ENCODE data around the gene ABCD4. TPM values are rescaled to one million over a fixed set of nuclear protein-coding genes. Genes with fewer than 3 reads are reported as not detected.

Gene ABCD4
- polyA plus RNA-seq, 1 donor from 2014 or later = 106 TPM

DNA sequence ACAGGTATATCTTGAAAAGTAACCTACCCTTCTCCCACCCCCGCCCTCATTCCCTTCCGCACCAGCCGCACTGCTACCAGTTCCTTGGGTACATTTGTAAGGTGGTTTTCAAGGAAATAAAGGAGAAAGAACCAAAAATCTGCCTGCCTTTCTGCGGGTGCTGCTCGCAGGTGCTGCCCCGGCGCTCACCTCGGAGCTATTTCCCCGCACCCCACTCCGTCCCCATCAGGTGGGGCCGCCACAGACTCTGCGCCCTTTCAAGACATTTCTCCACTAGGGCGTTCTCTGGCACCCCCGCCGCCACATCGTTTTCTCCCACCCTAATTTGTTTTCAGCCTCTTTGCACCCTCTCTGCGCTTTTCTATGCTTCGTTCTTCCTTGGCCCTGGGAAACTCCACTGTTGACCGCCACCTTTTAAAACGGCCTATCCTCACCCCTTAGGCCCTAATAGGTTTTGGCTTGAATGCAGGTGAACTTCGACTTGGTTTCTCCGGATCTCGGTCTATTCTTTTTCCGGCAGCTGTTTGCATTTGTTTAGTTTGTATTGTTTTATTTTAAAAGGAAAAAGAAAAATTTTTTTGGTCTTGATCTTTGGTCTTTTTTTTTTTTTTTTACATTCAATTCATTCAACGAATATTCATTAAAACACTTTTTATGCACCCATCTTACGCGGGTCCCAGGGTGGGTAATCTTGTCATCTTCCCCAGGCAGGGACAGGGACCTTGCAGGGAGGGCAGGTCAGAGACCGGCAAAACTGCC lies 60.5 kb downstream of the ABCD4 start:
- Histone ChIP-seq H3F3A (ENCODE audit: insufficient read depth, low read length, poor library complexity, severe bottlenecking) (no peaks in the 10 kb centered on the region), H3K4me2 (ENCODE audit: low read length) (no peak overlapping the region), H3K36me3 (ENCODE audit: insufficient read depth, low read length) (no peaks in the 10 kb centered on the region), H3K4me3 (ENCODE audit: low read length) (no peak overlapping the region), H3K9me2 (ENCODE audit: insufficient read depth, low read length) (no peaks in the 10 kb centered on the region), H3K9ac (ENCODE audit: low read length) (no peak overlapping the region), H3K27ac (ENCODE audit: low read length) (no peak overlapping the region), H3K9me3 (ENCODE audit: low read length) (no peaks in the 10 kb centered on the region), H3K79me2 (replicated peaks; ENCODE audit: insufficient read depth, low read length) (no peaks in the 10 kb centered on the region), H2AFZ (ENCODE audit: low read depth, low read length) (no peak overlapping the region), H3K27me3 (ENCODE audit: insufficient read depth, low read depth, low read length) (peaks cover 72% of the 10 kb centered on the region), H4K20me1 (ENCODE audit: insufficient read depth) (no peaks in the 10 kb centered on the region)
- peak; percentile 35 for TF ChIP-seq POLR2AphosphoS5 (IDR thresholded peaks at IDR 0.05)
- TF ChIP-seq RAD21 (conservative IDR thresholded peaks at IDR 0.05) = no peak

DNA sequence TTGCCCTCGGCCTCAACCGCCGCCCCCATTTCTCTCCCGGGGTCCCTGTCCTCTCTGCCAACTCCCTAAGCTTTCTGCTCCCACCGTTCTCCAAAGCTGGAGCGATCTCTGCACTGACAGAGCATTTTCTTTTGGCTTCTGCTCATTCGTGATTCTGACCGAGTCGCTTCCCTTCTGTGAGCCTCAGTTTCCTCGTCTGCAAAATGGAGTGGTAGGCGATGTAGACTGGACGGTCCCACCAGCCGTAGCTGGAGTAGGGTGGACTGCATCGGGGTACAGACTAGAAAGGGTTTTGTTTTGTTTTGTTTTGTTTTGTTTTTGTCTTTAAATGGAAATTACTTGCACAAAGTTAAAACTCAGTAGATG lies 61.1 kb downstream of the ABCD4 start:
- no peaks in the 10 kb centered on the region for H3K79me2 ChIP-seq (replicated peaks; ENCODE audit: insufficient read depth, low read length)
- H3K9me2 ChIP-seq (ENCODE audit: insufficient read depth, low read length) = no peaks in the 10 kb centered on the region
- no peak overlapping the region for H3K9ac ChIP-seq (ENCODE audit: low read length)
- no peak overlapping the region for H3K4me3 ChIP-seq (ENCODE audit: low read length)
- TF ChIP-seq EZH2 (IDR thresholded peaks at IDR 0.05; ENCODE audit: borderline replicate concordance, insufficient read depth, low read length, poor library complexity, severe bottlenecking) = no peak
- no peak for TF ChIP-seq MXI1 (conservative IDR thresholded peaks at IDR 0.05; ENCODE audit: poor library complexity, severe bottlenecking)
- no peak for TF ChIP-seq SMC3 (conservative IDR thresholded peaks at IDR 0.05; ENCODE audit: poor library complexity)
- TF ChIP-seq, protein P1, sequence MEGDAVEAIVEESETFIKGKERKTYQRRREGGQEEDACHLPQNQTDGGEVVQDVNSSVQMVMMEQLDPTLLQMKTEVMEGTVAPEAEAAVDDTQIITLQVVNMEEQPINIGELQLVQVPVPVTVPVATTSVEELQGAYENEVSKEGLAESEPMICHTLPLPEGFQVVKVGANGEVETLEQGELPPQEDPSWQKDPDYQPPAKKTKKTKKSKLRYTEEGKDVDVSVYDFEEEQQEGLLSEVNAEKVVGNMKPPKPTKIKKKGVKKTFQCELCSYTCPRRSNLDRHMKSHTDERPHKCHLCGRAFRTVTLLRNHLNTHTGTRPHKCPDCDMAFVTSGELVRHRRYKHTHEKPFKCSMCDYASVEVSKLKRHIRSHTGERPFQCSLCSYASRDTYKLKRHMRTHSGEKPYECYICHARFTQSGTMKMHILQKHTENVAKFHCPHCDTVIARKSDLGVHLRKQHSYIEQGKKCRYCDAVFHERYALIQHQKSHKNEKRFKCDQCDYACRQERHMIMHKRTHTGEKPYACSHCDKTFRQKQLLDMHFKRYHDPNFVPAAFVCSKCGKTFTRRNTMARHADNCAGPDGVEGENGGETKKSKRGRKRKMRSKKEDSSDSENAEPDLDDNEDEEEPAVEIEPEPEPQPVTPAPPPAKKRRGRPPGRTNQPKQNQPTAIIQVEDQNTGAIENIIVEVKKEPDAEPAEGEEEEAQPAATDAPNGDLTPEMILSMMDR (IDR thresholded peaks at IDR 0.05; ENCODE audit: poor library complexity, severe bottlenecking) = no peak
- no peak for TF ChIP-seq TAF1 (IDR thresholded peaks at IDR 0.05; ENCODE audit: low read depth)
- TF ChIP-seq POLR2AphosphoS5 (IDR thresholded peaks at IDR 0.05) = peak; percentile 52
- no peak for TF ChIP-seq EP300 (conservative IDR thresholded peaks at IDR 0.05; ENCODE audit: poor library complexity, severe bottlenecking)
- no peak for TF ChIP-seq RAD21 (conservative IDR thresholded peaks at IDR 0.05)
- H3K27ac ChIP-seq (ENCODE audit: low read length) = no peak overlapping the region
- no peaks in the 10 kb centered on the region for H3K36me3 ChIP-seq (ENCODE audit: insufficient read depth, low read length)
- no peaks in the 10 kb centered on the region for H3F3A ChIP-seq (ENCODE audit: insufficient read depth, low read length, poor library complexity, severe bottlenecking)
- H3K9me3 ChIP-seq (ENCODE audit: low read length) = no peaks in the 10 kb centered on the region
- H2AFZ ChIP-seq (ENCODE audit: low read depth, low read length) = no peak overlapping the region
- no peak overlapping the region for H3K4me2 ChIP-seq (ENCODE audit: low read length)
- no peaks in the 10 kb centered on the region for H4K20me1 ChIP-seq (ENCODE audit: insufficient read depth)
- H3K27me3 ChIP-seq (ENCODE audit: insufficient read depth, low read depth, low read length) = peaks cover 74% of the 10 kb centered on the region

DNA sequence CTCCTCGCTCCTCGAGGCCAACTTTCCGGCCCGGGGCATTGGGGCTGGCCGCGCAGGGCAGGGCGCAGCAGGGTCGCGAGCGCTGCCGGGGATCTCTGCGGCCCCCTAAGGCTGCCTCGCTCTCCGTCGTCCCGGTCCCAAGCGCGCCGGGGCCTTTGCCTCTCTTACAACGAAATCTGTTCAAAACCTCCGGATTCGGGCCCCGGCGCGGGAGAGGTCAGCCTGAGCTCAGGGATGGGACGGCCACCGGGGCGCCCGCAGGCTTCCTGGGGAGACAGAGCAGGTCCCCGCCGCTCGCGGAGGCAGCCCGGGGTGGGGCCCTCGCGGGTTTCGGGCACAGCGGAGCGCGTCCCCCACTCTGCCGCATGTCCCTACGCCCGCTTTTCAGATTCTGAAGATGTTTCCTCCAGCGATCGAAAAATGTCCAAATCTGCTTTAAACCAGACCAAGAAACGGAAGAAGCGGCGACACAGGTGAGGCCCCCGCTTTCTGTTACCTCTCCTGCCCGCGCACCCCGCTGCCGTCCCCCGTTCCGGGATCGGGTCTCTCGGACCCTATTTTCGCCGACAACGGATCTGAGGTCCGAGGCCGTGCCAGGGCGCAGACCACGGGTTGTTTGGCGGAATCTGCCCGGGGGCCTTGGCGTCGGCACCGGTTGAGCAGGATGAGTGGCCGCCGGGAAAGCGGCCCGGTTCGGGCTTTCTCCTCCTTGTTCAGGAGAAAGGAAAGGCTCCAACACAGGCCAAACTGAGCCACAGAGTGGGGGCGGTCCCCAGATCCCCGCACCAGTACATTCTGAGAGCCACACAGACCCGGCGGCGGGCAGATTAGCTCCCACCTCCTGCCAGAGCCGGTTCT lies 61.7 kb downstream of the ABCD4 start:
- Histone ChIP-seq H3K9me3 (ENCODE audit: low read length) (no peaks in the 10 kb centered on the region), H3K4me2 (ENCODE audit: low read length) (no peak overlapping the region), H3K79me2 (replicated peaks; ENCODE audit: insufficient read depth, low read length) (no peaks in the 10 kb centered on the region), H4K20me1 (ENCODE audit: insufficient read depth) (no peaks in the 10 kb centered on the region), H3K27ac (ENCODE audit: low read length) (no peak overlapping the region), H2AFZ (ENCODE audit: low read depth, low read length) (no peak overlapping the region), H3K9me2 (ENCODE audit: insufficient read depth, low read length) (no peaks in the 10 kb centered on the region), H3K36me3 (ENCODE audit: insufficient read depth, low read length) (no peaks in the 10 kb centered on the region), H3F3A (ENCODE audit: insufficient read depth, low read length, poor library complexity, severe bottlenecking) (no peaks in the 10 kb centered on the region), H3K27me3 (ENCODE audit: insufficient read depth, low read depth, low read length) (peaks cover 74% of the 10 kb centered on the region), H3K9ac (ENCODE audit: low read length) (no peak overlapping the region), H3K4me3 (ENCODE audit: low read length) (peak overlapping the region; percentile 23)
- TF ChIP-seq EP300 (conservative IDR thresholded peaks at IDR 0.05; ENCODE audit: poor library complexity, severe bottlenecking) = no peak
- TF ChIP-seq POLR2AphosphoS5 (IDR thresholded peaks at IDR 0.05) = peak; percentile 58
- TF ChIP-seq, protein P2, sequence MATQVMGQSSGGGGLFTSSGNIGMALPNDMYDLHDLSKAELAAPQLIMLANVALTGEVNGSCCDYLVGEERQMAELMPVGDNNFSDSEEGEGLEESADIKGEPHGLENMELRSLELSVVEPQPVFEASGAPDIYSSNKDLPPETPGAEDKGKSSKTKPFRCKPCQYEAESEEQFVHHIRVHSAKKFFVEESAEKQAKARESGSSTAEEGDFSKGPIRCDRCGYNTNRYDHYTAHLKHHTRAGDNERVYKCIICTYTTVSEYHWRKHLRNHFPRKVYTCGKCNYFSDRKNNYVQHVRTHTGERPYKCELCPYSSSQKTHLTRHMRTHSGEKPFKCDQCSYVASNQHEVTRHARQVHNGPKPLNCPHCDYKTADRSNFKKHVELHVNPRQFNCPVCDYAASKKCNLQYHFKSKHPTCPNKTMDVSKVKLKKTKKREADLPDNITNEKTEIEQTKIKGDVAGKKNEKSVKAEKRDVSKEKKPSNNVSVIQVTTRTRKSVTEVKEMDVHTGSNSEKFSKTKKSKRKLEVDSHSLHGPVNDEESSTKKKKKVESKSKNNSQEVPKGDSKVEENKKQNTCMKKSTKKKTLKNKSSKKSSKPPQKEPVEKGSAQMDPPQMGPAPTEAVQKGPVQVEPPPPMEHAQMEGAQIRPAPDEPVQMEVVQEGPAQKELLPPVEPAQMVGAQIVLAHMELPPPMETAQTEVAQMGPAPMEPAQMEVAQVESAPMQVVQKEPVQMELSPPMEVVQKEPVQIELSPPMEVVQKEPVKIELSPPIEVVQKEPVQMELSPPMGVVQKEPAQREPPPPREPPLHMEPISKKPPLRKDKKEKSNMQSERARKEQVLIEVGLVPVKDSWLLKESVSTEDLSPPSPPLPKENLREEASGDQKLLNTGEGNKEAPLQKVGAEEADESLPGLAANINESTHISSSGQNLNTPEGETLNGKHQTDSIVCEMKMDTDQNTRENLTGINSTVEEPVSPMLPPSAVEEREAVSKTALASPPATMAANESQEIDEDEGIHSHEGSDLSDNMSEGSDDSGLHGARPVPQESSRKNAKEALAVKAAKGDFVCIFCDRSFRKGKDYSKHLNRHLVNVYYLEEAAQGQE (IDR thresholded peaks at IDR 0.05; ENCODE audit: borderline replicate concordance) = no peak
- peak; percentile 91 for TF ChIP-seq EZH2 (IDR thresholded peaks at IDR 0.05; ENCODE audit: borderline replicate concordance, insufficient read depth, low read length, poor library complexity, severe bottlenecking)
- TF ChIP-seq RAD21 (conservative IDR thresholded peaks at IDR 0.05) = no peak
- TF ChIP-seq TAF1 (IDR thresholded peaks at IDR 0.05; ENCODE audit: low read depth) = no peak
- no peak for TF ChIP-seq MXI1 (conservative IDR thresholded peaks at IDR 0.05; ENCODE audit: poor library complexity, severe bottlenecking)
- TF ChIP-seq, protein P1 (IDR thresholded peaks at IDR 0.05; ENCODE audit: poor library complexity, severe bottlenecking) = no peak
- TF ChIP-seq SMC3 (conservative IDR thresholded peaks at IDR 0.05; ENCODE audit: poor library complexity) = no peak

All from neural cell (in vitro differentiated cells).